GM19328 (cell line): ENCODE measurements around the gene NIPAL1.

ENCODE experiments used
- ATAC-seq: cut with Tn5 transposase; IDR thresholded peaks from one replicate; pipeline ENCODE4 v1.9.1; 2021; ENCODE audit warnings: mild to moderate bottlenecking, moderate library complexity; ENCODE audit not compliant: unreplicated experiment

Gene NIPAL1

DNA sequence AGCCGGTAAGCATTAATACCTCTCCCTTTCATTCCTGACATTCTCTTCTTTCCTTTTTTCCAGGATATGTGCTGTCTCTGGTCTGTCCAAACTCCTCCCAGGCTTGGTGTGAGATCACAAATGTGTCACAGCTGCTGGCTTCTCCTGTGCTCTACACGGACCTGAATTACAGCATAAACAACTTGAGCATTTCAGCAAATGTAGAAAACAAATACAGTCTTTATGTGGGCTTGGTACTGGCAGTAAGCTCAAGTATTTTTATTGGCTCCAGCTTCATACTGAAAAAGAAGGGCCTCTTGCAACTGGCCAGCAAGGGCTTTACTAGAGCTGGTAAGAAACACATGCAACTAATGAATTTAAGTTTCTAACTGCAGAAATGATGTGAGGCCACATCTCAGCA, 8.4 kb downstream of the NIPAL1 start:
- no peak for ATAC-seq

DNA sequence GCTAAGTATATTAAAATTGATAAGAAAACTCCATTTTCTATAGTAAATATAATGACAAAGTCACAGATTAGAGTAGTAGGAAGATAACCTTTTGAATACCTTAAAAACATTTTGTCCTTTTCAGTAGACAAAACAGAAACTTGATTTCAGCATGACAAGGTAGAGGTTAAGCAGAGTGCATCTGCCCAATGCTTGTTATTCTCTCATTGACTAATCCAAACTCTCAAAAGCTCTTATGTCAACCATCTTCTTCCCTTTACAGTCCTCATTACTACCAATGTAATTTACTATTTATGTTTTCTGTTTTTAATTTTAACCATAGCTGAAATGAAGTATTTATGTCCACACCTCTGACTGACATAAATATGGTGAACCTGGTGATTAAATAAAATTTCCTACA, 11.1 kb downstream of the NIPAL1 start:
- ATAC-seq, result peak; percentile 64

DNA sequence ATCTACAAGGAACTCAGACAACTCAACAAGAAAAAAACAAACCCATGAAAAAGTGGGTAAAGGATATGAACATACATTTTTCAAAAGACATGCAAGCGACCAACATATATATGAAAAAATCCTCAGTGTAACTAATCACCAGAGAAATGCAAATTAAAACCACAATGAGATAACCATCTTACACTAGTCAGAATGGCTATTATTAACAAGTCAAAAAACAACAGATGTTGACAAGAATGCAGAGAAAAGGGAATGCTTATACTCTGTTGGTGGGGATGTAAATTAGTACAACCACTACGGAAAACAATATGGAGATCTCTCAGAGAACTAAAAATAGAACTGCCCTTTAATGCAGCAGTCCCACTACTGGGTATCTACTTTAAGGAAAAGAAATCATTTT, 12.1 kb downstream of the NIPAL1 start:
- peak; percentile 73 for ATAC-seq

DNA sequence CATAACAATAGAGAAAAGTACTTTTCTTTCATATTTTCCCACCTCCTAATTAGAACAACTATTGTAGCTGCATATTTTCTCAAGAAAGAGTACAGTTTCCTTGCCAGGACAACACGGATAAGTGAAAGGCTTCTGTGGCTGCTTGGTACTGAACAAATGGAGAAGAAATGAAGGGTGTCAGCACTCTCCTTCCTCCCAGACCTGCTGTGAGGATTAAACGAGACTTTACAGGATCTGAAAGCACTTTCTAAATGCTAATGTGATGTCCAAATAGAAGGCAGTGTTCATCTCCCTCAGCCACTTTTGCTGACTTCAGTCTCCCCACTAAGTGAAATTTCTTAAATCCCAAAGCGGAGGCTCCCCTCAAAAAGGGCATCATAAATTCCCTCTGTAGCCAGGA, 13.9 kb downstream of the NIPAL1 start:
- ATAC-seq, result no peak

DNA sequence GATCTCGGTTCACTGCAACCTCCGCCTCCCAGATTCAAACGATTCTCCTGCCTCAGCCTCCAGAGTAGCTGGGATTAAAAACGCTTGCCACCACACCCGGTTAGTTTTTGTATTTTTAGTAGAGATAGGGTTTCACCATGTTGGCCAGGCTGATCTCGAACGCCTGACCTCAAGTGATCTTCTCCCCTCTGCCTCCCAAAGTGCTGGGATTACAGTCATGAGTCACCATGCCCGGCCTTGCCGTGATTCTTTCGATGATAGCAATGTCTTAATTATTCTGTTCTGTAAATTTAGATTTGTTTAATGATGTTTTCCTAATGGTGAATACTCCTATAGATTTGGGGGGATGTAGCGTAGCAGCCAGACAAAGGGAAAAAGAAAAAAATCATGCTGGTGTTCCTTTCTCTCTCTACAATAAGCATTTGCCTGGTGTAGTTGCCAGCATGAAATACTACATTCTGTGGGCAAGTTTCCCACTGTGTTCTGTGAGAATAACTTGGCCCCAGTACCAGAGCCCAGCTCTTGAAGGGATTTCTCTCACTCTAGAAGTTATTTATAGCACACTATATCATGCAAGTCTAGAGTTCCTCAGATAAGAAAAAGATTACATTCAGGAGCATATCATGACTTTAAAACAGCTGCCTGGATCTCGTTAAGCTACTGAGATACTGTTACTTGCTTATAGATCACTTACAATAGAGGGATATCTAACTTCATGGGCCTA, 15.4 kb downstream of the NIPAL1 start:
- no peak for ATAC-seq

DNA sequence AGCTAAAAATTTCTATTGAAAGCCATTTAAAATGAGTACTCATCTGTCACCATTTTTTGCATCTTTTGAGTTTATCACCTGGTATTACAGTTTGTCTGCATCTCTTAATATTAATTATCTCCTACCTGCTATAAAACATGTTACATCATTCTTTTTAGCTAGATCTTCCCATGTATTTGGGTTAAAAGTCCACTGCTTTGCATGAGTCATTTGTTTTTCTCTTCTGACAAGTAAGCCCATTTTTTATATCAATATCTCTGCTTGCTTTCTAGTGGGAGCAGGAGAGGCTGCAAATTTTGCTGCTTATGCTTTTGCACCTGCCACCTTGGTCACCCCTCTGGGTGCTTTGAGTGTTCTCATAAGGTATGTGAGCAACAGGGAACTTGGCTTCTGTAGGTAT, 16.1 kb downstream of the NIPAL1 start:
- ATAC-seq, result no peak

DNA sequence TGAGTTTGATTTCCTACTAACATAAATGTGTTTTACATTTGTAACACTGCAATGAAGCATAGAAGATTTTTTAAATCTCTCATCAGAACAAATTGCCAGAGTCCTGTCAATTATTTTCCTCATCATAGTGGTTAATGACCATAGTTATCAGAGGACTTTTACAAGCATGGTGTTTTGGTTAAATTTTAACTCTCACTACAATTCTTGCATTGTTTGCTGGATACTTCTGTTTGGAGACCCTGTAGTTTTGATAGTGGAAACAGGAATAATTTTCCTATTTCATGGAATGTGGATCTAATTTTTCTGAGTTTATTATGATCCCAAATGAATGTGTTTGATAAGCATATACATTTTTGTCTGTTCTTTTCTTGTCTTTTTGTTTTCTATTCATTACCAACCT, 16.8 kb downstream of the NIPAL1 start:
- ATAC-seq, result no peak

DNA sequence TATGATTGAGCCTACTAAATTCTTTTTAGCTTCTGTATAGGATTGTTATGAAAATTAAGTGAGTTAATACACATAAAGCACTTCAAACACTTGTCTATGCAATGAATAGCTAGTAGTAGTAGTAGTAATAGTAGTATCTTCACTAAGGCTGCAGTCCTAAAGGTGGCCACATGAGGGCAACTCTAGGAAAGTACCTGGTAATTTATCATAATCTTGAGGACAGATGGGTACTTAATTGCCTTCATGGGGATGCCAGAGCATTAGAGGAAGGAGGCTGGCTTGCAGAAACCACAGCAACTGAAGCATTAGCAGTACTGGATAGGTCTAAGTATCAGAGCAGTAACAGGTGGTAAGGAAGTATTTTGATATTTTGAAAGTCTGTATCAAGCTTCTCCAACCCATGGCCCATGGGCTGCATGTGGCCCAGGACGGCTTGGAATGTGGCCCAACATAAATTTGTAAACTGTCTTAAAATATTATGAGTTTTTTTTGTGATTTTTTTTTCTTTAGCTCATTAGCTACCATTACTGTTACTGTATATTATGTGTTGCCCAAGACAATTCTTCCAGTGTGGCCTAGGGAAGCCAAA, 17.3 kb downstream of the NIPAL1 start:
- ATAC-seq, result no peak

DNA sequence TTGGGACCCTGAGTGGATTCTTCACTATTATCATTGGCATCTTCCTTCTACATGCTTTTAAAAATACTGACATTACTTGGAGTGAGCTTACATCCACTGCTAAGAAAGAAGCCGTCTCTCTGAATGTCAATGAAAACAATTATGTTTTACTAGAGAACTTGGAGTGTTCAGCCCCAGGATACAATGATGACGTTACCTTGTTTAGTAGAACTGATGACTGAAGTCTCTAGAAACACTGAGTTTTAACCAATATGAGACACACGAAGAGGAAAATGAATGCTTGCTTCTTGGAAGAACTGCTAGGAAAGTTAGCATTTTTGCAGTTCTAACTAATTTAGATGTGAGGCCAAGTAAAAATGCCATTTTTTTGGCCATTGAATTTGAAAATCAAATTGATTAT, 19.4 kb downstream of the NIPAL1 start:
- no peak for ATAC-seq

DNA sequence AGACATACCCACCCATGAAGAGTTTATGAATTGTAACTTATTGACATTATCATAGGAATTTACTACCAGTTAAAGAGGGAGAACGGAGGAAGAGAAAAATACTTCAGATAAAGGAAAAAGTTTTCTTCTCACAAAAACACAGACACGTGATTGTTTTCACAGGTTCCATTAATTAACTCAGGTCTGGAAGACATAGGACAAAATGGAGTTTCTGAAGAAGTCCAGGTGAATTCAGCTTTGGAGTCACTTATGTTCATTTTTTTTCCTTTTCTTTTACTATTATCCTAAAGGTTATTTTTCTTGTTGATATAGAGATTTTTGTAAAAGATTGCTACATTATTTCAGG, 20.5 kb downstream of the NIPAL1 start:
- no peak for ATAC-seq

DNA sequence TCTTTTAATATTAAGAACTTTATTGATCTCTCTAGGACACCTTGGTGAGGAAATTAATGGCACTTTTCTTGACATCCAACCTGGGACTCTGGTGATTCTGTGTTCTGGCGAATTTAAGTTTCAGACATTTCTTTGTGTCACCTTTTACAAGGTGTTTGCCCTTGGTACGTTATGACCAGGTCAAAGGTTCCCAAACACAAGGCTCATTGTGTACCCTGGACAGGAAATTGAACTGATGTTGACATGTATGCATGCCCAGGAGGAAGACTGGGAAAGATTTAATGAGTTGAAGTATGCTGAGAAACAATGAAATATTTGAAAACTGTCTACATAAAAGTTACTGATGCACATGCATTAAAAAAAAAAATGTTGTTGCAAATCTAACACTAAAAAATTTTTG, 22.1 kb downstream of the NIPAL1 start:
- no peak for ATAC-seq

DNA sequence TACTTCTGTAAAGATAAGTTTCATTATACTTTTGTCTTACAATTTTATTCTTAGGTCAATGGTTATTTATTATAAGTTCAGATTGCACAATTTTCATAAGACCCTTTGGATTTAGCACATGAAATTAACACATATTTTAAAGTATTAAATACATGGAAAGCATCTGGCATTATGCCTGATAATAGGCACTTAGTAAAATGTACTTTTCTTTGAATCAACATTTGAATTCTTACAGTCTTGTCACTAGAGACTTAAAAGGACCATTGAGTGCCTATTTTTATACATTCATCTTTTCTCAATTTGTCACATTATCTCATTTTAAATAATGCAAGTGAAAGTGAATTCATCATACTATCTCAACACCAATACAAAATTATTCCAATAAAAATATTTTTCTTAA, 23.0 kb downstream of the NIPAL1 start:
- no peak for ATAC-seq

DNA sequence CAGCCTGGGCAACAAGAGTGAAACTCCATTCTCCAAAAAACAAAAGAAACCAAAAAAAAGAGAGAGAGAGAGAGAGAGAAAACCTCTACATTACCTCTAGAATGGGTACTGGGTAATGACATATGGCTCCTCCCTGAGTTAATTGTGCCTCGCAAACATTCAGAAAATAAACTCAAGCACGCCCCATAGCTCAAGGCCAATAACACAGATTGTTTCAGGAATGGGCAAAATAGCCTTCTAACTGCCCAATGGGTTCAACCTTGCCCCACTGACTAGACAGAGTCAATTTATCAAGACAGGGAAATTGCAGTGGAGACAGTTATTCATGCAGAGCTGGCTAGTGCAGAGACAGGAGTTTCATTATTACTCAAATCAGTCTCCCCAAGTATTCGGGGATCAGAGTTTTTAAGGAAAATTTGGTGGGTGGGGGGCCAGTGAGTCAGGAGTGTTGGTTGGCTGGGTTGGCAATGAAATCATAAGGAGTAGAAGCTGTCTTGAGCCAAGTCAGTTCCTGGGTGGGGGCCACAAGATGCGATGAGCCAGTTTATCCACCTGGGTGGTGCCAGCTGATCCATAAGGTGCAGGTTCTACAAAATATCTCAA, 25.1 kb downstream of the NIPAL1 start:
- ATAC-seq, result no peak

DNA sequence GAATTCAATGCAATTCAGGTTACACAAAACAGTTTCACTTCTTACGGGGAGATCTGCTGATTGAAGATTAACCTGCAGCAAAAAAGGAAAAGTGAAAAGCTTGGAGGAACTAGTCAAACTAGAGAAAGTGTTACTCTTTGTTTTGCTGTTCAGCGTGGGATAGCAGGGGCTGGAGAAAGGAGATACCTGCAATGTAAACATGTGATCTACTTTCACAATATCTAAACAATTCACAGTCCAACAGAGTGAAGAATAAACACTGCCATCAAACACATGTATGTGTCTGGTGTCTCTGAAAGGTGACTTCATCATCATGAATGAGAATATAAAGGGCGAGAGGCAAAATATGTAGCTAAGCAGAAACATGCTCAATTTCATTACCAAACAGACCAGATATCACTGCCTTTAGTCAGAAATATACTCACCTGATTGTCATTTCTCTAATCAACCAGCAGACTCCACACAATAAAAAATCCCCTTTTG, 26.4 kb downstream of the NIPAL1 start:
- ATAC-seq, result no peak

DNA sequence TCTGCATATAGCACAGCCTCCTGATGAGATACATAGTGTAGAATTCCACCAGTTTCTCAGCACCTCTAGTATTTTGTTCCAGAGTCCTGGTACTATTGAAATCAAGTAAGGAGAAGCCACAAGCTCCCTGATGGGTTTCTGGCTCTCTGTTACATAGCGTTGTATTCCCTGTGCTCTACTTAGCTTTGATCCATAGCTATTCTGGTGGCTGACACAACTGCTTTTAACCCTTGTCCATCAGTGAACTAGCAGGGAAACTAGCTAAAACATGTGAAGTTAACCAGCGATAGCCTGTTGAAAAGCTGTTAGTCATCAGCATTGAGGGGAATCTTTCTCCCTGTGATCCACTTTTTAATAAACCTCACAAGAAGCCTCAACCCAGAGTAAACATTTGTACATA, 26.9 kb downstream of the NIPAL1 start:
- no peak for ATAC-seq

DNA sequence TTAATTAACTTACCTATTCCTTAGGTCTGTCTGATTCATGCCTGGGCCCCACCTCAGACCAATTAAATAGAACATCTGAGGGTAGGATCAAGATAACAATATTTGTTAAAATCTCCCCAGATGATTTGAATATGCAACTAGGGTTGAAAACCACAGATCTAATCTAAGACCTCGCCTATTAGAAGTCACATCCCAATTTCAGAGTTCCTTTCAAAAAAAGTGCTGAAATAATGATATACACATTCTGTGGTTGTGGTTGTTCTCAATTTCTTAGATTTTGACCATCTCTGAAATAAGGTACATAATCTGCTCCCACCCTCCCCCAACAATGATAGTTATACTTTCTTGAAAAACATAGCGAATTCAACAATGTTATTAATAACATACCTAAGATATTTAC, 27.7 kb downstream of the NIPAL1 start:
- no peak for ATAC-seq

DNA sequence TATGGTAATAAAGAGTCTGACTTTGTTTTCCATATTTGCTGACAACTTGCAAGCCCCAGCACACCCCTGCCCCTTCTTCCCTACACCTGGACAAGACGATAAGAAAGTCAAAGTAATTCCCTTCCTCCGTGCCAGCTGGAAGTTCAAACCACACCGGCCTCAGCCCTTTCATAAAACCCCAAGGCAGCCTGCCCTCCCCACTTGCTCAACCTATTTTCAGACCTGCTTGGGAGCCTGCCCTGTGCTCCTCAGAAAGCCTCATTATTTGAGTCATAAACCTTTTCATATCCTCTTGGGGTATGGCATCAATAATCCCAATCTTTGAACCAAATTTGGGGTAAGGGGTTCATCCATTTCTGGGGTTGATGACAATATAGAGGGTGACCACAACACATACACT, 29.5 kb downstream of the NIPAL1 start:
- ATAC-seq, result no peak

DNA sequence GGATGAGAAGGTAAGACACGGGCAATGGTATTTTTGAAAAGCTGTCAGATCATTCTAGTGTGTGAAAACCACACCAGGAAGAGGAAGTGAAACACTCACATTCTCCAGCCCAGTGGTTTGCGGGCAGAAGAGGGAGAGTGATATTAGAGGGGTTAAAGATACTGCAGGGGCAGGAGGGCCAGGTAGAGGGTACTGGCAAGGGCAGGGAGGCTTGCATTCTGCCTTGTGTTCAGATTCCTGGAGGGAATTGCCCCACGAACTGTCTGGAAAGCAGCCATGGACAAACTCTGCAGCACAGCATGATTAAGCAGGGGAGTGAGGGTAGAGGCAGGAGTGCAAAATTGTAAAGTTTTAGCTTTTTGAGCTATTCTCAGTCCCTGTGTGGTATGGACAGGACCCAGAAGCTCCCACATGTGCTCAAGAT, 30.9 kb downstream of the NIPAL1 start:
- peak; percentile 97 for ATAC-seq

DNA sequence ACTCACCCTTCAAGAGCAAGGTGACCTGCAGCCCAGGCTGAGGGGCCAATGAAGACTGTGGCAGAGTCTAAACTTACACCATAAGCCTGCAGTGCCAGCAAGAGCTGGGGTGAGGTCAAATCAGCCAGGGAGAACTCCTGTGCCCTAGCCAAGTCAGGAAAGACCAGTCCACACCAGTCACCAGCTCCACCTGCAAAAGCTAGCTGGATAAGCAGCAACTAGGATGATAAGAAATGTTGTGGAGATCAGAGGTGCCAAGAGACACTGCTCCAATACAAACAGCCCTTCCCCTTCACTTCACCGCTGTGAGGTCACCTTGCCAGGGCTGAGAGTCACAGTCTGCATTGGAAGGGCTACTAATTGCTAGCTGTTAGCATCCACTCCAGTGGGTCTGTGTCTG, 31.3 kb downstream of the NIPAL1 start:
- no peak for ATAC-seq

DNA sequence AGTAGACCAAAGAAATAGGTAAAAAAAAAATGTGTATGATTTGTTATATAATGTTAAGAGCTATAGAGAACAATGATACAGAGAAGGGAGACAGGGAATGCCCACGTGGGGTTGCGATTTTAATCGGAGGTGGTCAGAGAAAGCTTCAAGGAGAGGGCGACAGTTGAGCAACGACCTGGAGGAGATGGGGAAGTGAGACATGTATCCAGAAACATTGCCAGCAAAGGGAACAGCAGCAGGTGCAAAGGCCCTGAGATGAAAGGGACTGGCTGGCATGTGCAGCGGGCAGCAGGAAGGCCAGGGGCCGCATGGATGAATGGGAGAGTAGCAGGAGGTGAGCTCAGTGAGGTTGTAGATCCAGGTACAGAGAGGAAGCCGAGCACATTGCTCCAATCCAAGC, 32.9 kb downstream of the NIPAL1 start:
- no peak for ATAC-seq

DNA sequence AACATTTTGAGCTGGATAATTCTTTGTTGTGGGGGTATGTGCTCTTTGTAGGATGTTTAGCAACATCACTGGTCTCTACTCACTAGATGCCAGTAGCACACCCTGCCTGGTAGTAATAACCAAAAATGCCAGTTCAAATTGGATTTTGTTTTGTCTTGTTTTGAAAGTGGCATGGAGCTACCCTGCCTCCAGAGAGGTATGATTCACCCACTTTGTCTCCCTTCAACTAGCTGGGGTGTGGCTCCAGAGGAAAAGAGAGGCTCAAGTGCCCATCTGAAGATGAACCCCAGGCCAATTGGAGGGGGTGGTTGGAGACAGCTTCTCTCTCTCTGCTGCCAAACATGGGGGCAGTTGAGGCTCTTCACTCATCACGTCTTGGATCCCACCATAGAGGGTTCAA, 34.5 kb downstream of the NIPAL1 start:
- ATAC-seq, result no peak
